HG03103 (cell line): Measurements from ENCODE around the gene DNM3.

Experiments used
- ATAC-seq: cut with Tn5 transposase; IDR thresholded peaks from one replicate; pipeline ENCODE4 v1.9.1; 2021; ENCODE audit warnings: low read depth; ENCODE audit not compliant: unreplicated experiment

The DNM3 gene

GRCh38 chr1:171912509-171913175 lies 71.3 kb downstream of the DNM3 start:
- ATAC-seq: no peak

GRCh38 chr1:171913385-171913784 lies 72.1 kb downstream of the DNM3 start:
- no peak for ATAC-seq

GRCh38 chr1:171916315-171916771 lies 75.0 kb downstream of the DNM3 start:
- ATAC-seq: no peak

GRCh38 chr1:171917331-171917730 lies 76.0 kb downstream of the DNM3 start:
- ATAC-seq: no peak

GRCh38 chr1:171919891-171920887 lies 78.9 kb downstream of the DNM3 start:
- no peak for ATAC-seq

- no peak for ATAC-seq
Observed at GRCh38 chr1:171922999-171923398, 81.7 kb downstream of the DNM3 start.

GRCh38 chr1:171929121-171929520 lies 87.8 kb downstream of the DNM3 start:
- no peak for ATAC-seq

- ATAC-seq: no peak
Observed at GRCh38 chr1:171931752-171932151, 90.5 kb downstream of the DNM3 start.

- ATAC-seq: no peak
Observed at GRCh38 chr1:171934664-171935063, 93.4 kb downstream of the DNM3 start.

GRCh38 chr1:171935086-171935485 lies 93.8 kb downstream of the DNM3 start:
- no peak for ATAC-seq

- no peak for ATAC-seq
Observed at GRCh38 chr1:171935664-171936063, 94.4 kb downstream of the DNM3 start.

GRCh38 chr1:171937938-171938337 lies 96.6 kb downstream of the DNM3 start:
- no peak for ATAC-seq

GRCh38 chr1:171939740-171940139 lies 98.4 kb downstream of the DNM3 start:
- no peak for ATAC-seq

- no peak for ATAC-seq
Observed at GRCh38 chr1:171940368-171940767, 99.1 kb downstream of the DNM3 start.

GRCh38 chr1:171941920-171942319 lies 100.6 kb downstream of the DNM3 start:
- ATAC-seq: no peak

- no peak for ATAC-seq
Observed at GRCh38 chr1:171943973-171944561, 102.8 kb downstream of the DNM3 start.

GRCh38 chr1:171948511-171948910 lies 107.2 kb downstream of the DNM3 start:
- ATAC-seq: no peak

- no peak for ATAC-seq
Observed at GRCh38 chr1:171949316-171949715, 108.0 kb downstream of the DNM3 start.

GRCh38 chr1:171953835-171954234 lies 112.5 kb downstream of the DNM3 start:
- ATAC-seq: no peak

- ATAC-seq: no peak
Observed at GRCh38 chr1:171954361-171954760, 113.1 kb downstream of the DNM3 start.

GRCh38 chr1:171961861-171962260 lies 120.6 kb downstream of the DNM3 start:
- ATAC-seq: no peak
